ENCODE results near the gene HIGD1B. TPM values are rescaled to one million over a fixed set of nuclear protein-coding genes. Genes with fewer than 3 reads are reported as not detected.

The HIGD1B gene
- total and polyA plus RNA-seq, 2 of the 13 experiments (the other 11 are each of a cell fraction or from before 2014, with no cell fraction given) = not detected

DNA sequence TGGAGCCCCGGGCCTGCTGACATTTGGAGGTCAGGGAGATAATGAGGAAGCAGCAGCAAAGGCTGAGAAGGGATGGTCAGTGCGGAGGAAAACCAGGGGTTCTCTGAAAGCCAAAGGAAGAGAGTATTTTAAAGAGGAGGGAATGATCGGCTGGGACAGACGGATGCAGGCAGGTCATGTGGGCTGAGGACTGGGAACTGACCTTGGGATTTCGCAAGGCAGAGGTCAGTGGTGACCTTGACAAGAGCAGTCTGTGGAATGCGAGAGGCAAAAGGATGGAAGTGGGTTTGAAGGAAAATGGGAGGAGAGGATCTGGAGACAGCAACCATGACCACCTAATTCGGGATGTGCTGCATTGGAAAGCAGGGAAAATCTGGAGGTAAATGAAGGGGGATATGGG lies 41.3 kb downstream of the HIGD1B start:
- DNase-seq (ENCODE audit: low spot score) (peak; percentile 50), ATAC-seq (peak; percentile 79), FAIRE-seq (peak; percentile 86)
- Histone ChIP-seq H3K4me1 (ENCODE audit: insufficient read depth, low read length) (peaks cover 22% of the 10 kb centered on the region), H3K9me3 (ENCODE audit: low read length) (no peaks in the 10 kb centered on the region), H3K27me3 (ENCODE audit: control insufficient read depth in 1 of 2, insufficient read depth in 2 of 2, low read length in 2 of 2) (no peaks in the 10 kb centered on the region), H3K4me2 (ENCODE audit: low read depth, low read length) (peak overlapping the region; percentile 25; the same call in 1 of the 2 replicates), H3K9ac (ENCODE audit: insufficient read depth, low read depth, low read length) (no peak overlapping the region), H3K79me2 (ENCODE audit: insufficient read depth, low read length) (peaks cover 38% of the 10 kb centered on the region), H3K4me3 (replicated peaks in 1 of 3; ENCODE audit: insufficient read depth in 1 of 3, low read depth in 2 of 3, low read length in 3 of 3) (peak overlapping the region in 1 of 3 experiments; percentile 9; a peak in 1 of 6 replicates), H4K20me1 (ENCODE audit: insufficient read depth, low read length) (peaks cover 22% of the 10 kb centered on the region), H3K27ac (ENCODE audit: extremely low read length, insufficient read depth, low read length) (no peak overlapping the region), H2AFZ (ENCODE audit: low read length) (no peak overlapping the region), H3K36me3 (replicated peaks in 1 of 2; ENCODE audit: control insufficient read depth in 1 of 2, insufficient read depth in 2 of 2, low read length in 2 of 2) (peaks cover 23 to 59% of the 10 kb centered on the region in 2 experiments)
- in situ Hi-C loops (cut with HindIII; ENCODE audit: extremely low pct_ligation_motif_present, low pct_unique_long_range_greater_than_20kb) = no loop called here
- BruUV-seq (replicated peaks) = no TSS peak
- WGBS (ENCODE audit: low lambda C conversion rate) = 42% methylated on average over 7 of the region's 7 CpGs
- POLR2A ChIA-PET = no interaction called here
- intact Hi-C loops (cut with micrococcal nuclease; ENCODE audit: unreplicated experiment) = no loop called here
- CTCF ChIA-PET (ENCODE audit: low intra/inter-chr PET ratio, low total read pairs) = no interaction called here
- TF ChIP-seq GABPB1 (CRISPR knock-in tag; IDR thresholded peaks at IDR 0.05) (peak; percentile 21; the same call in 1 of the 2 replicates), NR2F1 (CRISPR knock-in tag; IDR thresholded peaks at IDR 0.05) (peak in 1 of 2 experiments; percentile 69; a peak in 2 of 4 replicates), ZNF580 (CRISPR knock-in tag; IDR thresholded peaks at IDR 0.05; ENCODE audit: borderline replicate concordance, low read depth) (peak; percentile 35; the same call in 1 of the 2 replicates), FOXA3 (CRISPR knock-in tag; IDR thresholded peaks at IDR 0.05) (peak; percentile 33; the same call in 1 of the 2 replicates), ZNF225 (CRISPR knock-in tag; IDR thresholded peaks at IDR 0.05) (no peak), ZNF816 (CRISPR knock-in tag; IDR thresholded peaks at IDR 0.05; ENCODE audit: borderline replicate concordance) (0 out of 2 replicates have a peak, but pooled peaks have one; percentile 33), ZNF605 (CRISPR knock-in tag; IDR thresholded peaks at IDR 0.05) (no peak), ZNF230 (CRISPR knock-in tag; IDR thresholded peaks at IDR 0.05) (no peak), NR2F2 (IDR thresholded peaks at IDR 0.05; ENCODE audit: borderline replicate concordance, low read depth) (0 out of 2 replicates have a peak, but pooled peaks have one; percentile 27), THYN1 (CRISPR knock-in tag; IDR thresholded peaks at IDR 0.05; ENCODE audit: borderline replicate concordance, low read depth) (no peak), ARNTL (CRISPR knock-in tag; IDR thresholded peaks at IDR 0.05) (no peak), ZNF10 (CRISPR knock-in tag; IDR thresholded peaks at IDR 0.05; ENCODE audit: borderline replicate concordance, low read depth) (no peak), SMYD3 (CRISPR knock-in tag; IDR thresholded peaks at IDR 0.05) (0 out of 2 replicates have a peak, but pooled peaks have one; percentile 20), ZNF124 (CRISPR knock-in tag; IDR thresholded peaks at IDR 0.05) (peak; percentile 41; the same call in 1 of the 2 replicates), ZBTB43 (CRISPR knock-in tag; conservative IDR thresholded peaks at IDR 0.05) (no peak)
- TF ChIP-seq, protein P1, sequence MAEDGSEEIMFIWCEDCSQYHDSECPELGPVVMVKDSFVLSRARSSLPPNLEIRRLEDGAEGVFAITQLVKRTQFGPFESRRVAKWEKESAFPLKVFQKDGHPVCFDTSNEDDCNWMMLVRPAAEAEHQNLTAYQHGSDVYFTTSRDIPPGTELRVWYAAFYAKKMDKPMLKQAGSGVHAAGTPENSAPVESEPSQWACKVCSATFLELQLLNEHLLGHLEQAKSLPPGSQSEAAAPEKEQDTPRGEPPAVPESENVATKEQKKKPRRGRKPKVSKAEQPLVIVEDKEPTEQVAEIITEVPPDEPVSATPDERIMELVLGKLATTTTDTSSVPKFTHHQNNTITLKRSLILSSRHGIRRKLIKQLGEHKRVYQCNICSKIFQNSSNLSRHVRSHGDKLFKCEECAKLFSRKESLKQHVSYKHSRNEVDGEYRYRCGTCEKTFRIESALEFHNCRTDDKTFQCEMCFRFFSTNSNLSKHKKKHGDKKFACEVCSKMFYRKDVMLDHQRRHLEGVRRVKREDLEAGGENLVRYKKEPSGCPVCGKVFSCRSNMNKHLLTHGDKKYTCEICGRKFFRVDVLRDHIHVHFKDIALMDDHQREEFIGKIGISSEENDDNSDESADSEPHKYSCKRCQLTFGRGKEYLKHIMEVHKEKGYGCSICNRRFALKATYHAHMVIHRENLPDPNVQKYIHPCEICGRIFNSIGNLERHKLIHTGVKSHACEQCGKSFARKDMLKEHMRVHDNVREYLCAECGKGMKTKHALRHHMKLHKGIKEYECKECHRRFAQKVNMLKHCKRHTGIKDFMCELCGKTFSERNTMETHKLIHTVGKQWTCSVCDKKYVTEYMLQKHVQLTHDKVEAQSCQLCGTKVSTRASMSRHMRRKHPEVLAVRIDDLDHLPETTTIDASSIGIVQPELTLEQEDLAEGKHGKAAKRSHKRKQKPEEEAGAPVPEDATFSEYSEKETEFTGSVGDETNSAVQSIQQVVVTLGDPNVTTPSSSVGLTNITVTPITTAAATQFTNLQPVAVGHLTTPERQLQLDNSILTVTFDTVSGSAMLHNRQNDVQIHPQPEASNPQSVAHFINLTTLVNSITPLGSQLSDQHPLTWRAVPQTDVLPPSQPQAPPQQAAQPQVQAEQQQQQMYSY (CRISPR knock-in tag; IDR thresholded peaks at IDR 0.05) = no peak
- TF ChIP-seq, protein P2, sequence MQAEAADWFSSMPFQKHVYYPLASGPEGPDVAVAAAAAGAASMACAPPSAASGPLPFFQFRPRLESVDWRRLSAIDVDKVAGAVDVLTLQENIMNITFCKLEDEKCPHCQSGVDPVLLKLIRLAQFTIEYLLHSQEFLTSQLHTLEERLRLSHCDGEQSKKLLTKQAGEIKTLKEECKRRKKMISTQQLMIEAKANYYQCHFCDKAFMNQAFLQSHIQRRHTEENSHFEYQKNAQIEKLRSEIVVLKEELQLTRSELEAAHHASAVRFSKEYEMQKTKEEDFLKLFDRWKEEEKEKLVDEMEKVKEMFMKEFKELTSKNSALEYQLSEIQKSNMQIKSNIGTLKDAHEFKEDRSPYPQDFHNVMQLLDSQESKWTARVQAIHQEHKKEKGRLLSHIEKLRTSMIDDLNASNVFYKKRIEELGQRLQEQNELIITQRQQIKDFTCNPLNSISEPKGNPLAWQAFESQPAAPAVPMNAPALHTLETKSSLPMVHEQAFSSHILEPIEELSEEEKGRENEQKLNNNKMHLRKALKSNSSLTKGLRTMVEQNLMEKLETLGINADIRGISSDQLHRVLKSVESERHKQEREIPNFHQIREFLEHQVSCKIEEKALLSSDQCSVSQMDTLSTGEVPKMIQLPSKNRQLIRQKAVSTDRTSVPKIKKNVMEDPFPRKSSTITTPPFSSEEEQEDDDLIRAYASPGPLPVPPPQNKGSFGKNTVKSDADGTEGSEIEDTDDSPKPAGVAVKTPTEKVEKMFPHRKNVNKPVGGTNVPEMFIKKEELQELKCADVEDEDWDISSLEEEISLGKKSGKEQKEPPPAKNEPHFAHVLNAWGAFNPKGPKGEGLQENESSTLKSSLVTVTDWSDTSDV (CRISPR knock-in tag; IDR thresholded peaks at IDR 0.05) = no peak

Measured in HepG2 (cell line).